ENCODE results near the gene TOMM22. TPM values are rescaled to one million over a fixed set of nuclear protein-coding genes. Genes with fewer than 3 reads are reported as not detected.
A peak's percentile ranks its signal among the peaks of the same experiment; 100 is the strongest.

TOMM22 gene
- total and polyA plus RNA-seq, 3 donors from 2014 or later, result 44.3 to 95.1 (median 57.6) TPM

DNA sequence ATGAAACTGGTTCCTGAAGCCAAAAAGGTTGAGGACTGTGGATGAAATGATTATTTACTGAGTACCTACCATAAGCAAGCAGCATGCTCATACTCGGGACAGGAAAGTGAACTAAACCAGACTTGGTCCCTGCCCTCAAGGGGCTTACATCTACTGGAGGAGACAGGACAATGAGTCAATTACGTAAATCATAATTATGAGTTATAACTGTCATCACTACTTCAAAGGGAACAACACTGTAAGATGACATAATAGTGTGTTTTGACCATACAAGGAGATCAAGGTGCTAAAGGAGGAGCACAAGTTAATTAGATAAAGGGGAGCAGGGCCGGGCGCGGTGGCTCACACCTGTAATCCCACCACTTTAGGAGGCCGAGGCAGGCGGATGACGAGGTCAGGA lies 28.0 kb upstream of the TOMM22 start:
- whole genome bisulfite sequencing, 2 donors, result 93 to 94% methylated on average over 8 of the region's 8 CpGs
- Histone ChIP-seq H3K36me3 (ENCODE audit: low read depth, missing control alignments) (no peaks in the 10 kb centered on the region), H3K9me3 (no peaks in the 10 kb centered on the region), H3K4me3 (no peak overlapping the region), H3K27ac (no peak overlapping the region), H3K27me3 (no peaks in the 10 kb centered on the region), H3K4me1 (peaks cover 4% of the 10 kb centered on the region)
- intact Hi-C loops (cut with DNase I; ENCODE audit: low total_unique reads), result no loop called here
- TF ChIP-seq, protein P1, sequence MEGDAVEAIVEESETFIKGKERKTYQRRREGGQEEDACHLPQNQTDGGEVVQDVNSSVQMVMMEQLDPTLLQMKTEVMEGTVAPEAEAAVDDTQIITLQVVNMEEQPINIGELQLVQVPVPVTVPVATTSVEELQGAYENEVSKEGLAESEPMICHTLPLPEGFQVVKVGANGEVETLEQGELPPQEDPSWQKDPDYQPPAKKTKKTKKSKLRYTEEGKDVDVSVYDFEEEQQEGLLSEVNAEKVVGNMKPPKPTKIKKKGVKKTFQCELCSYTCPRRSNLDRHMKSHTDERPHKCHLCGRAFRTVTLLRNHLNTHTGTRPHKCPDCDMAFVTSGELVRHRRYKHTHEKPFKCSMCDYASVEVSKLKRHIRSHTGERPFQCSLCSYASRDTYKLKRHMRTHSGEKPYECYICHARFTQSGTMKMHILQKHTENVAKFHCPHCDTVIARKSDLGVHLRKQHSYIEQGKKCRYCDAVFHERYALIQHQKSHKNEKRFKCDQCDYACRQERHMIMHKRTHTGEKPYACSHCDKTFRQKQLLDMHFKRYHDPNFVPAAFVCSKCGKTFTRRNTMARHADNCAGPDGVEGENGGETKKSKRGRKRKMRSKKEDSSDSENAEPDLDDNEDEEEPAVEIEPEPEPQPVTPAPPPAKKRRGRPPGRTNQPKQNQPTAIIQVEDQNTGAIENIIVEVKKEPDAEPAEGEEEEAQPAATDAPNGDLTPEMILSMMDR (IDR thresholded peaks at IDR 0.05), result no peak
- TF ChIP-seq POLR2A (IDR thresholded peaks at IDR 0.05), result no peak
- no peak for DNase-seq

DNA sequence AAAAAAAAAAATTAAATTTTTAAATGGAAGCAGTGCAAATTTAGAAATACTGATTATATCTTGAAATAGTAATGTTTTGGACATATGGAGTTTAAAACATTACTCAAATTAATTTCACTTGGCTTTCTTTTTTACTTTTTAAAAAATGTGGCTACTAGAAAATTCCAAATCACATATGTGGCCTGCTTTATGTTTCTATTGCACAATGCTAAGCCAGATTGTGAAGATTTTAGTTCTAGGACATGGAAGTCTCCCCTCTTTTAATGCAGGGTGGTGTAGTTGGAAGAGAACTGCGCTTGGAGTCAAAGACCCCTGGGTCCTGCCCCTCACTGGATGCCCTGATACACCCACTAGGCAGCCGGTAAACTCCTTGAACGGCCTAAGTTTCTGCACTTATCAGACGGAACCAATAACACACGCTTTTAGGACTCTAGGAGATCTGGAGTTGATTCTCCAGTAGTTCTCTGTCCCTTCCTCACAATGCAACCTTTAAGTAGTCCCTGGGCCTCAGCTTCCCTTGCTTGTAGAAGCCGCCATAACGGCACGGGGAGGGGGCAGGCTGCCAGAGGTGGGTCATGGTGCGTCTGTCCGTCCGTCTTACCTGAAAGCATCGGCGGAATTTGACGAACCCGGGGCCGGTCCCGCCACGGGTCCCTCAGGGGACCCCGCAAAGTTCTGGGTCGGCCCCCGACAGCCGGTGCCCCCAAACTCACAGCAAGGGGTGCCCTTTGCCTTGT lies 26.1 kb upstream of the TOMM22 start:
- DNase-seq, result no peak
- peak overlapping the region; percentile 77 to 83 for H3K4me3 ChIP-seq
- no peaks in the 10 kb centered on the region for H3K27me3 ChIP-seq
- WGBS, 2 donors, result 5 to 13% methylated on average over 9 to 21 of the region's 22 CpGs
- H3K36me3 ChIP-seq (ENCODE audit: low read depth, missing control alignments), result no peaks in the 10 kb centered on the region
- intact Hi-C loops (cut with DNase I; ENCODE audit: low total_unique reads), result no loop called here
- H3K27ac ChIP-seq, result peak overlapping the region; percentile 71 to 83
- TF ChIP-seq, protein P1 (IDR thresholded peaks at IDR 0.05), result no peak
- no peak for TF ChIP-seq POLR2A (IDR thresholded peaks at IDR 0.05)
- H3K9me3 ChIP-seq, result no peaks in the 10 kb centered on the region
- H3K4me1 ChIP-seq, result peaks cover 4% of the 10 kb centered on the region

DNA sequence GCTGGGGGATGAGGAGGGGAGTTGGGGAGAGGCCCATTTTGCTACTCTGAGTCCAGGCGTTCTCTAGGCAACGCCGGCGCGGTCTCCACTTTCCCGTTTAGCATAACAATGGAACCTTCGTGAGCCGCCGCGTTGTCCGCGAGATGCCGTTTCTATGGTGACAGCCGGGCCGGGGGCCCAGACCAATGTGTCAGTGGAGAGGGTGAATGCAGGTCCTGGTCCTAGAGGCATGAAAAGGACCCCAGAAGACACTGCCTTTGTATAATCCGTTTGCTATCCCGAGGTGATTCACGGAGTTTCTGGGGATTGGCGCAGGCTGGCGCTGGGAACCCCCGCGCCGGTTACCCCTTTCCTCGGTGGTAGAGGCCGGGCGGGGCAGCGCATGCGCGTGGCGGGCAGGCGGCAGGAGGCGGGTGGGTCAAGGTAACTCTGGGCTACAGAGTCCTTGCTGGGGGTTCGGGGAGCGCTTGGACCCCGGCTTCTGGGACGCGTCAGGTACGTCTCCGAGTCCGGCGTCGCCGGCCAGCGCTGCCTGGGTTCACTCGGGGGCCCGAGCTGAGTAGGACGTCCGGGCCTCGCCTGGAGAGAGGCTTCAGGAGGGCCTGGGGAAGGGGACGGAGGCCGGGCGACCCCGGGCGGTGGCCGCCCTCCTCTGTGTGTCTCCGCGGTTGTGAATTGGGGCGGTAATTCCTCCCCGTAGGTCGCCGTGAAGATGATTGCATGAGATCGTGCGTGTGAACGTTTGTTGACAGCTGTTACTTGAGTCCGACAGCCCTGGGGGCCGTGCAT lies 25.3 kb upstream of the TOMM22 start, which contains the start of the genes CBY1 and FAM227A:
Gene CBY1, plus strand, starts transcription at position 383 of the 789 bp plus-strand sequence. CDS start 11,417 bp downstream, outside the sequence.
Gene FAM227A, minus strand, starts transcription at position 137 of the 789 bp plus-strand sequence. CDS start 6,224 bp downstream, outside the sequence.
- intact Hi-C loops (cut with DNase I; ENCODE audit: low total_unique reads), result no loop called here
- peak within 1 kb of the TSS; percentile 77 to 83 for H3K4me3 ChIP-seq
- H3K27ac ChIP-seq, result peak within 1 kb of the TSS; percentile 71 to 83
- H3K36me3 ChIP-seq (ENCODE audit: low read depth, missing control alignments), result no peaks in the 10 kb centered on the region
- TF ChIP-seq, protein P1 (IDR thresholded peaks at IDR 0.05), result peak in 1 of 3 experiments; percentile 4
- no peak for TF ChIP-seq POLR2A (IDR thresholded peaks at IDR 0.05)
- 0 to 1% methylated on average over 16 to 66 of the region's 66 CpGs for WGBS, 2 donors
- no peaks in the 10 kb centered on the region for H3K9me3 ChIP-seq
- H3K27me3 ChIP-seq, result no peaks in the 10 kb centered on the region
- peaks cover 4% of the 10 kb centered on the region for H3K4me1 ChIP-seq
- DNase-seq, result peak; percentile 94

DNA sequence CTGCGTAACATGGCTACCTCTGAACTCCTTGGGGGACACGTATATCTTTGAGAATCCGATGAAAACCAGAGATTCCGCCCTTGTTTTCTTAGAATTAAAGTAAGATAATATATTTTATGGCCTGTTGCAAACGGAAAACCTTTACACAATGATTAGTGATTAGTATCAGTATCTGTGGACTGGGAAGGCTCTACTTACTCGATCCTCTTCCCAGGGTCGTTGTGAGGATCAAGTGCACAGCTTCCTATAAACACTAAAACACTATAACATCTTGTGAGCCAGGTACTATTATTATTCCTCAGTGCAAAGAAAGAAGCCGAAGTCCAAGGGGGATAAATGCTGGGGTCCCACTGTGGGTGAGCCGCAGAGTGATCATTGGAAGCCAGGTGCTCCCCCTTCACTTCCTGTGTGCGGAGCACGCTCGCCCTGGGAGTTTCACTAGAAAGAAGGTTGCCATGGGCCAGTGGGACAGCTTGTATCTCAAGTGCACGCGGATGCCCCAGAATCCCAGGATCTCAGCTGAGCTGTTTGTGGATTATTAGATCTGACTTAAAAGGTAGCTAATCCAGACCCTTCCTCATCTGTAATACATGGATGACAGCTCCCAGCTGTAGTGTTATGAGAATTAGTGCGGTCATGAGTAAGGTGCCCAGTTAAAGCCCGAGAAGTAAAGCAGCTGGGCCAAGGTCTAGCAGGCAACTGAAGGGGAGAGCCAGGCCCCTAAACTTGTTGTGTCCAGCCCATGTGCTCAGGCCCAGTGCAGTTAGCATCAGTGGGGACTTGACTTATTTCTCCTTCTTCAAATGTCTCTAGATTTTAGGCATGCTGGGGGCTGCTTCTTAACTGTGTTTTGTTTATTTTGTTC lies 24.5 kb upstream of the TOMM22 start:
- WGBS, 2 donors, result 6 to 12% methylated on average over 15 to 16 of the region's 16 CpGs
- Histone ChIP-seq H3K27ac (peak overlapping the region; percentile 71 to 83), H3K27me3 (no peaks in the 10 kb centered on the region), H3K9me3 (no peaks in the 10 kb centered on the region), H3K4me1 (peaks cover 4% of the 10 kb centered on the region), H3K36me3 (ENCODE audit: low read depth, missing control alignments) (no peaks in the 10 kb centered on the region), H3K4me3 (peak overlapping the region; percentile 77 to 83)
- peak; percentile 43 for DNase-seq
- TF ChIP-seq, protein P1 (IDR thresholded peaks at IDR 0.05), result no peak
- TF ChIP-seq POLR2A (IDR thresholded peaks at IDR 0.05), result no peak
- intact Hi-C loops (cut with DNase I; ENCODE audit: low total_unique reads), result no loop called here
